Right atrium auricular region (tissue), 2 donors: ENCODE data around the gene MOB3C. TPM values are rescaled to one million over a fixed set of nuclear protein-coding genes. Genes with fewer than 3 reads are reported as not detected.

Source experiments
- DNase-seq: peaks from one replicate; pipeline ENCODE4 v3.0.0-alpha.2; 2019; ENCODE audit warnings: low spot score
- H3K27ac ChIP-seq, 2 donors: fragments of 200-600 bp; sonication (generic); 1 replicate in 1 of 2; 2 replicates in 1 of 2; pipeline ENCODE4 v1.5.1; 2016 to 2019
- H3K27me3 ChIP-seq, 2 donors: fragments of 200-600 bp; sonication (generic); one replicate each; pipeline versions ENCODE4 v1.5.1 to v1.6.0; 2017 to 2019
- H3K36me3 ChIP-seq: fragments of 200-600 bp; sonication (generic); one replicate; pipeline ENCODE4 v1.5.1; 2016
- H3K4me1 ChIP-seq, 2 donors: fragments of 200-600 bp; sonication (generic); one replicate each; pipeline versions ENCODE4 v1.5.1 to v1.6.0; 2017 to 2019
- H3K4me3 ChIP-seq, 2 donors: fragments of 200-600 bp; sonication (generic); 1 replicate in 1 of 2; 2 replicates in 1 of 2; pipeline ENCODE4 v1.5.1; 2017 to 2019; ENCODE audit warnings: mild to moderate bottlenecking in 1 of 2, moderate library complexity in 1 of 2
- H3K9me3 ChIP-seq, 2 donors: fragments of 200-600 bp; sonication (generic); one replicate each; pipeline ENCODE4 v1.5.1; 2019
- CTCF ChIP-seq, 2 donors: fragments of 200-600 bp; sonication (generic); IDR thresholded peaks; one replicate each; pipeline ENCODE4 v1.5.1; 2019; ENCODE audit warnings: antibody characterized with exemption in 2 of 2
- total RNA-seq, 2 donors: library from RNA; depleted of rRNA; stranded (reverse); fragments of >200 nt; gene quantifications; one replicate each; pipeline ENCODE4 v1.1.0, GENCODE V29; 2016

The MOB3C gene
- total RNA-seq, 2 donors from 2014 or later = 7.9 to 14.5 TPM

- TF ChIP-seq CTCF (IDR thresholded peaks at IDR 0.05) = no peak
- no peak overlapping the region for H3K27ac ChIP-seq
Observed at GRCh38 chr1:46619656-46620258, 3.1 kb upstream of the MOB3C start.

GRCh38 chr1:46618754-46619415 lies 2.3 kb upstream of the MOB3C start:
- Histone ChIP-seq H3K9me3 (no peaks in the 10 kb centered on the region), H3K27ac (no peak overlapping the region), H3K36me3 (no peaks in the 10 kb centered on the region), H3K27me3 (no peaks in the 10 kb centered on the region), H3K4me1 (peaks cover 2 to 38% of the 10 kb centered on the region in 2 donors), H3K4me3 (no peak overlapping the region)
- DNase-seq = no peak
- TF ChIP-seq CTCF (IDR thresholded peaks at IDR 0.05) = no peak

More at GRCh38 chr1:46619656-46620258, 3.1 kb upstream of the MOB3C start:
- Histone ChIP-seq H3K4me1 (peaks cover 2 to 36% of the 10 kb centered on the region in 2 donors), H3K27me3 (no peaks in the 10 kb centered on the region), H3K4me3 (no peak overlapping the region), H3K36me3 (no peaks in the 10 kb centered on the region), H3K9me3 (no peaks in the 10 kb centered on the region)
- DNase-seq = no peak

GRCh38 chr1:46617833-46618232 lies 1.2 kb upstream of the MOB3C start:
- Histone ChIP-seq H3K27ac (peak overlapping the region in 1 of 2 donors; percentile 96), H3K9me3 (no peaks in the 10 kb centered on the region), H3K4me3 (no peak overlapping the region), H3K27me3 (no peaks in the 10 kb centered on the region), H3K36me3 (no peaks in the 10 kb centered on the region), H3K4me1 (peaks cover 0 to 41% of the 10 kb centered on the region in 2 donors)
- TF ChIP-seq CTCF (IDR thresholded peaks at IDR 0.05) = no peak
- no peak for DNase-seq

- TF ChIP-seq CTCF (IDR thresholded peaks at IDR 0.05) = no peak
- no peak for DNase-seq
- Histone ChIP-seq H3K27me3 (no peaks in the 10 kb centered on the region), H3K27ac (peak overlapping the region; percentile 90 to 96), H3K4me3 (peak overlapping the region; percentile 77 to 93), H3K9me3 (no peaks in the 10 kb centered on the region), H3K36me3 (no peaks in the 10 kb centered on the region), H3K4me1 (peaks cover 0 to 46% of the 10 kb centered on the region in 2 donors)
Observed at GRCh38 chr1:46617108-46617800, 643 bp upstream of the MOB3C start.

- peak overlapping the region; percentile 90 to 96 for H3K27ac ChIP-seq
- peak overlapping the region; percentile 77 to 93 for H3K4me3 ChIP-seq
- H3K9me3 ChIP-seq = no peaks in the 10 kb centered on the region
- no peak for DNase-seq
- H3K36me3 ChIP-seq = peaks cover 7% of the 10 kb centered on the region
- peaks cover 0 to 58% of the 10 kb centered on the region in 2 donors for H3K4me1 ChIP-seq
- TF ChIP-seq CTCF (IDR thresholded peaks at IDR 0.05) = no peak
- H3K27me3 ChIP-seq = no peaks in the 10 kb centered on the region
Observed at GRCh38 chr1:46615735-46616134, 876 bp downstream of the MOB3C start.
